ENCODE data around the gene HECW1.
"Not testable (repeated sequence)": the region's sequence is repeated elsewhere in the genome, so short reads cannot be mapped to it uniquely, and the experiment has no call there.

The HECW1 gene

GRCh38 chr7:43565786-43566185 lies 453.3 kb downstream of the HECW1 start:
- no peak for DNase-seq (ENCODE audit: low read depth in 1 of 2, low spot score in 1 of 2)

GRCh38 chr7:43568529-43568928 lies 456.1 kb downstream of the HECW1 start:
- no peak for DNase-seq (ENCODE audit: low read depth in 1 of 2, low spot score in 1 of 2)

GRCh38 chr7:43569424-43569823 lies 457.0 kb downstream of the HECW1 start:
- no peak for DNase-seq (ENCODE audit: low read depth in 1 of 2, low spot score in 1 of 2)

GRCh38 chr7:43570688-43571365 lies 458.4 kb downstream of the HECW1 start:
- no peak for DNase-seq (ENCODE audit: low read depth in 1 of 2, low spot score in 1 of 2)

GRCh38 chr7:43572516-43573049 lies 460.1 kb downstream of the HECW1 start:
- no peak for DNase-seq (ENCODE audit: low read depth in 1 of 2, low spot score in 1 of 2)

GRCh38 chr7:43573832-43574231 lies 461.4 kb downstream of the HECW1 start:
- DNase-seq (ENCODE audit: low read depth in 1 of 2, low spot score in 1 of 2), result not testable (repeated sequence)

GRCh38 chr7:43575506-43575905 lies 463.1 kb downstream of the HECW1 start:
- no peak for DNase-seq (ENCODE audit: low read depth in 1 of 2, low spot score in 1 of 2)

- DNase-seq (ENCODE audit: low read depth in 1 of 2, low spot score in 1 of 2), result no peak
Measured at GRCh38 chr7:43576241-43576640, 463.8 kb downstream of the HECW1 start.

GRCh38 chr7:43577485-43577951 lies 465.1 kb downstream of the HECW1 start:
- DNase-seq (ENCODE audit: low read depth in 1 of 2, low spot score in 1 of 2), result no peak

GRCh38 chr7:43582503-43583423 lies 470.3 kb downstream of the HECW1 start, which contains the start of gene STK17A:
STK17A (plus strand) TSS chr7:43583108; CDS start chr7:43583244, 136 bp downstream.
- DNase-seq (ENCODE audit: low read depth in 1 of 2, low spot score in 1 of 2), result peak; percentile 86 to 92

GRCh38 chr7:43583424-43584194 lies 471.2 kb downstream of the HECW1 start:
- peak; percentile 33 to 57 for DNase-seq (ENCODE audit: low read depth in 1 of 2, low spot score in 1 of 2)

GRCh38 chr7:43584195-43584586 lies 471.7 kb downstream of the HECW1 start:
- DNase-seq (ENCODE audit: low read depth in 1 of 2, low spot score in 1 of 2), result no peak

GRCh38 chr7:43584733-43585132 lies 472.3 kb downstream of the HECW1 start:
- not testable (repeated sequence) for DNase-seq (ENCODE audit: low read depth in 1 of 2, low spot score in 1 of 2)

- DNase-seq (ENCODE audit: low read depth in 1 of 2, low spot score in 1 of 2), result no peak
Measured at GRCh38 chr7:43585562-43585961, 473.1 kb downstream of the HECW1 start.

GRCh38 chr7:43586251-43586900 lies 473.9 kb downstream of the HECW1 start:
- DNase-seq (ENCODE audit: low read depth in 1 of 2, low spot score in 1 of 2), result no peak

GRCh38 chr7:43588477-43589132 lies 476.2 kb downstream of the HECW1 start:
- no peak for DNase-seq (ENCODE audit: low read depth in 1 of 2, low spot score in 1 of 2)

GRCh38 chr7:43589133-43589478 lies 476.7 kb downstream of the HECW1 start:
- no peak for DNase-seq (ENCODE audit: low read depth in 1 of 2, low spot score in 1 of 2)

- DNase-seq (ENCODE audit: low read depth in 1 of 2, low spot score in 1 of 2), result no peak
Measured at GRCh38 chr7:43589728-43590127, 477.3 kb downstream of the HECW1 start.

GRCh38 chr7:43590862-43591557 lies 478.6 kb downstream of the HECW1 start:
- DNase-seq (ENCODE audit: low read depth in 1 of 2, low spot score in 1 of 2), result no peak

Measured in activated T-helper 1 cell treated with anti-CD3 and anti-CD28 coated beads, Interleukin-2, amount 50 U/mL, for 16 hours (primary cell).